Fibroblast of mammary gland (primary cell): Measurements from ENCODE around the gene TRIL.
A peak's percentile ranks its signal among the peaks of the same experiment; 100 is the strongest.

ENCODE experiments used
- DNase-seq: peaks from one replicate; pipeline ENCODE4 v3.0.0-alpha.2; 2010; ENCODE audit warnings: low read depth
- H3K4me3 ChIP-seq: 2 replicates; pipeline ENCODE4 v1.5.1; 2011; ENCODE audit warnings: low read depth, mild to moderate bottlenecking, low read length, moderate library complexity; ENCODE audit not compliant: control insufficient read depth
- CTCF ChIP-seq: conservative IDR thresholded peaks from 2 replicates; pipeline ENCODE4 v1.5.1; 2011; ENCODE audit warnings: low read depth, low read length, inconsistent platforms; ENCODE audit not compliant: control insufficient read depth, insufficient read depth

The TRIL gene

GRCh38 chr7:28977881-28978280 is 19.8 kb upstream of the TRIL start:
- TF ChIP-seq CTCF, result no peak
- no peak overlapping the region for H3K4me3 ChIP-seq
- DNase-seq, result no peak

GRCh38 chr7:28976022-28976421 is 17.9 kb upstream of the TRIL start:
- H3K4me3 ChIP-seq, result no peak overlapping the region
- TF ChIP-seq CTCF, result no peak

GRCh38 chr7:28973591-28973990 is 15.5 kb upstream of the TRIL start:
- TF ChIP-seq CTCF, result no peak

More at GRCh38 chr7:28976022-28976421, 17.9 kb upstream of the TRIL start:
- peak; percentile 63 for DNase-seq

GRCh38 chr7:28964056-28964455 is 5.9 kb upstream of the TRIL start:
- no peak for TF ChIP-seq CTCF
- no peak overlapping the region for H3K4me3 ChIP-seq
- DNase-seq, result no peak

More at GRCh38 chr7:28973591-28973990, 15.5 kb upstream of the TRIL start:
- DNase-seq, result no peak
- no peak overlapping the region for H3K4me3 ChIP-seq

- no peak for TF ChIP-seq CTCF
- H3K4me3 ChIP-seq, result no peak overlapping the region
- no peak for DNase-seq
Measured at GRCh38 chr7:28961972-28962371, 3.8 kb upstream of the TRIL start.

- TF ChIP-seq CTCF, result no peak
- H3K4me3 ChIP-seq, result no peak overlapping the region
- no peak for DNase-seq
Measured at GRCh38 chr7:28960071-28960840, 2.1 kb upstream of the TRIL start.
